HS-27A (cell line): ENCODE data around the gene MAGI1.

Experiments used
- DNase-seq: peaks from one replicate; pipeline ENCODE4 v3.0.0-alpha.2; 2012; ENCODE audit warnings: low read depth, missing footprints

MAGI1 gene

GRCh38 chr3:65666448-65667091 is 372.1 kb downstream of the MAGI1 start:
- DNase-seq: peak; percentile 50

- DNase-seq: no peak
Observed at GRCh38 chr3:65665915-65666314, 372.8 kb downstream of the MAGI1 start.

GRCh38 chr3:65664931-65665330 is 373.8 kb downstream of the MAGI1 start:
- DNase-seq: no peak

- no peak for DNase-seq
Observed at GRCh38 chr3:65664446-65664845, 374.3 kb downstream of the MAGI1 start.

GRCh38 chr3:65662095-65662494 is 376.6 kb downstream of the MAGI1 start:
- no peak for DNase-seq

DNA sequence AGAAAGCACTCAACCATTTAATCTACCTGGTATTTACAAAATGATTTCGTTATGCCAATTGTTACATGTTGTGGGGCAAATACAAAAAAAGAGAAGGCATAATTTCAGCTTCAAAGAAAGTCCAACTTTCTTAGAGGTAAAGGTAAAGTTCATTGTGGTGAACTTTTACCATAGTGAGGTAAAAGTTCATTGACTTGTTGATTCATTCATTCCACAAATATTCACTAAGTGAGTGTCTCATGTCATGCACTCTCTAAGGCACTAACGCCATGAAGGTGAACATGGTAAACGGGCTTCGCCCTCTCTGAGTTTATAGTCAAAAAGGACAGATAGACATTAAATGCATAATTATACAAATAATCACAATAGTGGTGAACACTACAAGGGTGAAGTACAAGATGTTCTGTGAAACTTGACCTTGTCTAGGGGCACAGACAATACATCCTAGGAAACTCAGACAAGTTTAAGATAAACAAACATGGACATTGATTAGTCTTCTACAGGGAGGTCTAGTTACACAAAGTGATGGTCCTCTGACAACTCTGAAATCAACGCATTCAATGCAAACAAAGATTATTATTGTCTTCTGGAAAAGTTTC is 378.6 kb downstream of the MAGI1 start:
- DNase-seq: no peak

DNA sequence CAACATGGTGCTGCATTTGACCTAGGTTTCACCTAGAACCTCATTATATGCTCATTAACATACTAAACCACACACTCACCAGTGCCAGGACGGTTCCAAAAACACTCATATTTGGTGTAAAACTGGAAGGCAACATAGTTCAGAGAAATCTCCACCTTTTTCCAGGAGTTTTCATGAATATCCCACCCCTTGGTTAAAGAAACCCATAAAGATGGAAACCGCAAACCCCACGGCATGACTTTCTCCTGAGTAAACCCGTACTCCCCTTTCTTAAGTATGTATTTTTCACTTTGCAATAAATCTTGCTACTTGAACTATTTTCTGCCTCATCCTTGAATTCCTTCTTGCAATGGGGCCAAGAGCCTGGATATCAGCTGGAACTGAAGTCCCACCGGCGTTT is 379.3 kb downstream of the MAGI1 start:
- DNase-seq: no peak

- DNase-seq: no peak
Observed at GRCh38 chr3:65658401-65658800, 380.3 kb downstream of the MAGI1 start.

- DNase-seq: no peak
Observed at GRCh38 chr3:65655061-65655460, 383.7 kb downstream of the MAGI1 start.

- no peak for DNase-seq
Observed at GRCh38 chr3:65653731-65654130, 385.0 kb downstream of the MAGI1 start.

DNA sequence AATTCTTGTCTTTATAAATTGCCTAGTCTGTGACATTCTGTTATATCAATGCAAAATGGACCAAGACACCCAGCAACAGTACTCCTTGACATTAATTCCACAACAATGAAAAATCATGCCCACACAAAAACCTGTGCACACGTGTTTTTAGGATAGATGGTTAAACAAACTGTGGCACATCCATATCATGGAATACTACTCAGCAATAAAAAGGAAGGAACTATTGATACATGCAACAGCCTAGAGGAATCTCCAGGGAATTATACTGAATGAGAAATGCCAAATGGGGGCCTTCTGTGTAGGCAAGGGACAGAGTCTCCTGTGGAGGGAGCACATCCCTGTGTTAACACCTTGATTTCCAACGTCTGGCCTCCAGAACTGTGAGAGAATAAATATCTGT is 388.5 kb downstream of the MAGI1 start:
- no peak for DNase-seq

- DNase-seq: no peak
Observed at GRCh38 chr3:65647369-65647768, 391.3 kb downstream of the MAGI1 start.

DNA sequence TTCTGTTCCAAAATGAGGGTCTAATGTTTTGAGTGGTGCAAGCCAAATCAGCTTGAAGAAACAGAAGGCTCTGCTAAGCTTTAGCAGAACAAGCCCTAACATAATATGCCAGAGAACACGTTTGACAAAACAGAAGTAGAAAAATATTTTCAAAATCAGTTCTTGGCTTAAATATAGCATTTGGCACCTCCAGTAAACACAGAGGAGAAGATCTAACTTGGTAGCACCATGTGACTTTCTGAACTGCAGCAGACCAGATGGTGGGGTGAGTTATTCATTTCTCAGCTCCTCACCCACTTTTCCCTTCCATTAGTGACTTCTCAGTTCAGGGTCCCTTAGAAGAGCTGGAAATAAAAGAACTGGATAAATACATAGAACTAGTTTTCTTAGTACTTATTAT is 395.8 kb downstream of the MAGI1 start:
- DNase-seq: no peak

DNA sequence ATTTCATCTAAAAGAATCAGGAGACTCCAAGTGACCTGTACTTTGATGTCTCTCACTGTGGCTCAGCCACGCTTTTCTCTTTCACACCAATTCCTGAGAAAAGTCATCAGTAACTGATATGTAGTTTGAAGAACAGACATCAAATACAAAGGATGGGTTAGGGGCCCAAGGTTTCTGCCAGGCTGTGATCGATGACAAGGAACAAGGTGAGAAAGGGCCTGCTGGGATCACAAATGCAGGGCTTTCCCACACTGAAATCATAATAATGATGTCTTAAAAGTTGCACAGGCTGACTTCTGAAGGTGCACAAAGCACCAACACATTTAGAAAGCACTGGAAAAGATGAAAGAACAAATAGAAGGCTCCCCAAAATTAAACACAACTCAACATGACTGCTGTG is 396.9 kb downstream of the MAGI1 start:
- DNase-seq: no peak

- DNase-seq: no peak
Observed at GRCh38 chr3:65641045-65641444, 397.7 kb downstream of the MAGI1 start.

GRCh38 chr3:65639444-65639843 is 399.3 kb downstream of the MAGI1 start:
- no peak for DNase-seq

- DNase-seq: no peak
Observed at GRCh38 chr3:65638301-65638700, 400.4 kb downstream of the MAGI1 start.

GRCh38 chr3:65636326-65636725 is 402.4 kb downstream of the MAGI1 start:
- DNase-seq: no peak

GRCh38 chr3:65635657-65636056 is 403.1 kb downstream of the MAGI1 start:
- DNase-seq: no peak

DNA sequence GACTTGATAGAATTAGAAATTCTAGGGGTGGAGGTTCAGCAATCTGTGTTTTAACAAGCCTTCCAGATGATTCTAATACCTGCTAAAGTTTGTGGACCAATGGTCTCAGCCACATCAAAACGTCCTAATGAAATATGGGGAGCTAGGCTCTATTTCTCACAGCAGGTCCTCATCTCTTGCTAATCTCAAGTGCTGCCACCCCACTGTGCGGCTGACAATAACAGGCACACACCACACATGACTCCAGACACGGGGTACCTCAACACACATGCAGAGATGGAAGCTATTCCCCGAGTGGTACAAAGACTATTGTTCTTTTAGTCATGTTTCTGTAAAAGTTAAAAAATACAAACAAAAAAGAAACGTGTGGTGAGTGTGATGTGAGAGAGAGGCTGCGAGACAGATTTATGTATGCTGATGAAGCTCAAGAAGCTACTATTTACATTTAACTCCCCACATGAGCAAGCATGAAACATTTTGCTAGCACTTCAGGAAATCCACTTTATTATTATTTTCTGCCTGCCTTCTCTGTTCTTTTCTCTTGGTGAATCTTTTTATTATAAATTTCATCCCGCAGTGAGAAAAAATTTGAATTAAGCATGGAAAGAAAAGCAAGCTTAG is 405.6 kb downstream of the MAGI1 start:
- no peak for DNase-seq

GRCh38 chr3:65632414-65632813 is 406.3 kb downstream of the MAGI1 start:
- no peak for DNase-seq

DNA sequence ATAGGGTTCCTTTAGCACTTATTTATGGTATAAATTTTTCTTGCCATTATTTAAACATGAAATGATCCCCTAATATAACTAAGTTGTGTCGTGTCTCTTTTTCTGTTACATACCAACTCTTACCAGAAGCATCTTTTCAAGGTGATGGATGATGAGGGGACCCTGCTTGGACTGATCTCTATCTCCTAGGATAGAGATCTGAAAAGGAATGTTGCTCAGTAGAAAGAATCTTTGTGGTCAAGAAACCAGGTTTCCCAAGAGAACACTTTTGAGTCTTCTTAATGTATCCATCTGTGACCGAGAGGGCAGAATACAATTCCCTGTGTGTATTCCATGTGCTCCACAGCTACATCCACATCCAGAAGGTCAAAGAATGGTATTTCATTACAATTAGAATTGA is 409.7 kb downstream of the MAGI1 start:
- DNase-seq: no peak

DNA sequence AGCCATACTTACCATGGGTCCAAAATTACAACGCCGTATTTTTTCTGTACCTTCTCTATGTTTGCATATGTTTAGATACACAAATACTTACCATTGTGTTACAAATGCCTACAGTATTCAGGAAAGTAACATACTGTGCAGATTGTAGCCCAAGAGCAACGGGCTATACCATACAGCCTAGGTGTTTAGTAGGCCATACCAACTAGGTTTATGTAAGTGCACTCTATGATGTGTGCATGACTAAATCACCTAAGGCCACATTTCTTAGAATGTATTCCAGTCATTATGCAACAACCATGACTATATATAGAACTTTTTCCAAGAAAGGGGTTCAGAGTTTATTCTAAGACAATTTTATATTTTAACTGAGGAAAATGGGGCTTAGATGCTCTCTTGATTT is 411.7 kb downstream of the MAGI1 start:
- no peak for DNase-seq

- DNase-seq: no peak
Observed at GRCh38 chr3:65625305-65625704, 413.4 kb downstream of the MAGI1 start.
